K562 (cell line): Measurements from ENCODE around the gene ASGR2. TPM values are rescaled to one million over a fixed set of nuclear protein-coding genes. Genes with fewer than 3 reads are reported as not detected.

Source experiments
- ATAC-seq: fragments of 200-7000 bp; cut with Tn5 transposase; 3 replicates; pipeline ENCODE4 v1.9.1; 2020; ENCODE audit warnings: moderate library complexity
- BruUV-seq: library from RNA; stranded (reverse); fragments of 400-500 nt; replicated peaks from 2 replicates; lab custom pipeline; 2021; lab: Mats Ljungman, UMichigan
- CTCF ChIA-PET: fragments of 300-600 bp; formaldehyde crosslinking; extraction: SDS; loops from one replicate; lab custom pipeline; 2021; ENCODE audit warnings: low intra/inter-chr PET ratio; lab: Yijun Ruan, JAX
- POLR2A ChIA-PET: fragments of 300-600, 350-650 bp; sonication (Branson Sonifier 250); formaldehyde crosslinking; extraction: SDS; loops from one replicate; lab custom pipeline; 2021; ENCODE audit warnings: antibody characterized with exemption, inconsistent platforms; lab: Yijun Ruan, JAX
- DNase-seq, 4 experiments: peaks; one replicate each; pipeline versions ENCODE4 v3.0.0 to v3.0.0-alpha.2; 2011 to 2018; ENCODE audit warnings: low spot score in 3 of 4, mixed read lengths in 3 of 4; ENCODE audit errors: extremely low read depth in 1 of 4
- FAIRE-seq: peaks from 2 replicates; lab custom pipeline; 2011; peaks lifted over from hg19 to GRCh38; lab: Jason Lieb, UNC
- H2AFZ ChIP-seq: 2 replicates; pipeline ENCODE4 v1.6.0; 2011; ENCODE audit warnings: low read depth, low read length, control low read depth, inconsistent platforms
- H3K27ac ChIP-seq: fragments of 200-600 bp; 3 replicates; pipeline ENCODE4 v1.8.0; 2011; ENCODE audit warnings: low read depth, mild to moderate bottlenecking, control low read depth, inconsistent platforms, low read length, moderate library complexity, mixed read lengths; ENCODE audit errors: extremely low read depth
- H3K27me3 ChIP-seq, 2 experiments: fragments of 300-600 bp in 1 of 2; 2 replicates in 1 of 2; 3 replicates in 1 of 2; pipeline versions ENCODE4 v1.6.0 to v1.8.0; 2011; ENCODE audit warnings: inconsistent platforms in 2 of 2, low read length in 2 of 2, mild to moderate bottlenecking in 1 of 2, mixed read lengths in 1 of 2, moderate library complexity in 1 of 2; ENCODE audit not compliant: control insufficient read depth in 2 of 2, insufficient read depth in 2 of 2
- H3K36me3 ChIP-seq: fragments of 300-600 bp; 3 replicates; pipeline ENCODE4 v1.8.0; 2011; ENCODE audit warnings: mild to moderate bottlenecking, low read length, inconsistent platforms; ENCODE audit not compliant: control insufficient read depth, insufficient read depth
- H3K4me1 ChIP-seq, 2 experiments: fragments of 200-600 bp in 1 of 2; replicated peaks in 1 of 2; 2 replicates in 1 of 2; 3 replicates in 1 of 2; pipeline versions ENCODE4 v1.5.1 to v1.8.0; 2011; ENCODE audit warnings: inconsistent platforms in 2 of 2, low read length in 2 of 2, mild to moderate bottlenecking in 1 of 2, mixed read lengths in 1 of 2, moderate library complexity in 1 of 2; ENCODE audit not compliant: control insufficient read depth in 2 of 2, insufficient read depth in 2 of 2
- H3K4me2 ChIP-seq: 2 replicates; pipeline ENCODE4 v1.6.1; 2011; ENCODE audit warnings: low read length, control low read depth, inconsistent platforms, mixed read lengths; ENCODE audit not compliant: insufficient read depth
- H3K4me3 ChIP-seq: fragments of 200-600 bp; sonication (generic), shearing (Covaris generic); 2 replicates; pipeline ENCODE4 v1.5.1; 2016; ENCODE audit warnings: control low read depth, inconsistent platforms
- H3K79me2 ChIP-seq: fragments of 200-600 bp; 3 replicates; pipeline ENCODE4 v1.8.0; 2011; ENCODE audit warnings: low read length, inconsistent platforms; ENCODE audit not compliant: control insufficient read depth, insufficient read depth
- H3K9ac ChIP-seq, 2 experiments: 2 replicates each; pipeline versions ENCODE4 v1.6.0 to v1.6.1; 2011; ENCODE audit warnings: low read depth in 2 of 2, low read length in 2 of 2, control low read depth in 1 of 2, inconsistent platforms in 1 of 2, mild to moderate bottlenecking in 1 of 2, mixed read lengths in 1 of 2; ENCODE audit not compliant: insufficient read depth in 1 of 2
- H3K9me1 ChIP-seq: one replicate; pipeline ENCODE4 v1.6.0; 2011; ENCODE audit warnings: inconsistent platforms, mild to moderate bottlenecking, low read length, moderate library complexity; ENCODE audit not compliant: control insufficient read depth, insufficient read depth
- H3K9me3 ChIP-seq: replicated peaks from 2 replicates; pipeline ENCODE4 v1.5.1; 2011; ENCODE audit warnings: low read depth, low read length, inconsistent platforms; ENCODE audit not compliant: control insufficient read depth, insufficient read depth
- H4K20me1 ChIP-seq: replicated peaks from 2 replicates; pipeline ENCODE4 v1.6.1; 2011; ENCODE audit warnings: low read length, inconsistent platforms, mixed read lengths; ENCODE audit not compliant: control insufficient read depth, insufficient read depth
- BCOR ChIP-seq: fragments of 450-650 bp; IDR thresholded peaks from 2 replicates; pipeline ENCODE4 v1.6.1; 2016
- ESRRA ChIP-seq: fragments of 450-650 bp; IDR thresholded peaks from 2 replicates; pipeline ENCODE4 v1.6.1; 2014; ENCODE audit warnings: low read depth, mild to moderate bottlenecking, moderate library complexity, borderline replicate concordance
- KDM1A ChIP-seq, 2 experiments: fragments of 450-650 bp; IDR thresholded peaks; 2 replicates each; pipeline ENCODE4 v1.6.1; 2016; ENCODE audit warnings: mild to moderate bottlenecking in 2 of 2
- NR2C1 ChIP-seq, 2 experiments: fragments of 450-650 bp; IDR thresholded peaks; 2 replicates each; pipeline ENCODE4 v1.6.1; 2017; ENCODE audit warnings: mild to moderate bottlenecking in 2 of 2, antibody characterized with exemption in 1 of 2, inconsistent platforms in 1 of 2, missing compliant biosample characterization in 1 of 2, missing genetic modification characterization in 1 of 2
- PHF20 ChIP-seq: fragments of 450-650 bp; IDR thresholded peaks from 2 replicates; pipeline ENCODE4 v1.6.1; 2018; ENCODE audit not compliant: partially characterized antibody
- SMARCA5 ChIP-seq: fragments of 450-650 bp; IDR thresholded peaks from 2 replicates; pipeline ENCODE4 v1.6.1; 2016
- TRIM24 ChIP-seq, 2 experiments: fragments of 450-650 bp; IDR thresholded peaks; 2 replicates each; pipeline ENCODE4 v1.6.1; 2016
- ZC3H8 ChIP-seq: fragments of 450-650 bp; IDR thresholded peaks from 2 replicates; pipeline ENCODE4 v1.6.1; 2017
- WGBS: fragments of 100-300 bp; shearing (Covaris generic); methylation state at CpG from one replicate; pipeline ENCODE4 v1.1.6; 2016; ENCODE audit warnings: low coverage, mixed read lengths; ENCODE audit not compliant: insufficient coverage; ENCODE audit errors: missing lambda C conversion rate; 5-methylcytosine and 5-hydroxymethylcytosine counted together
- in situ Hi-C: fragments of 300-500 bp; cut with MboI; formaldehyde crosslinking; loops from 4 replicates; pipeline ENCODE4 v1.15.0; 2018; ENCODE audit warnings: inconsistent platforms, mixed read lengths
- intact Hi-C: fragments of 100-400 bp; cut with micrococcal nuclease; formaldehyde crosslinking; loops from 2 replicates; pipeline ENCODE4 v1.14.2; 2022
- polyA plus RNA-seq, 8 experiments: library from polyadenylated mRNA; depleted of rRNA in 4 of 8; stranded (reverse) in 5 of 8; unstranded in 3 of 8; fragments of >200 nt; fragmentation: Nextera tagmentation in 2 of 8; fragmentation: Illumina TruSeq in 1 of 8; extraction: Ambion mirVana in 2 of 8; extraction: Trizol in 1 of 8; gene quantifications; 2 replicates each; pipeline versions ENCODE4 v1.2.1 to v1.2.3, GENCODE V29; 2011 to 2014; ENCODE audit warnings: inconsistent platforms in 1 of 8, missing spikeins in 1 of 8
- total RNA-seq, 7 experiments: library from RNA; depleted of rRNA in 6 of 7; stranded (reverse); fragments of >200 nt in 6 of 7; fragmentation: Illumina TruSeq in 2 of 7; extraction: Trizol in 2 of 7; gene quantifications; 2 replicates each; pipeline versions ENCODE4 v1.2.1 to v1.2.3, GENCODE V29; 2011 to 2021; ENCODE audit warnings: low replicate concordance in 1 of 7
- TF ChIP-seq, protein P1 (sequence below): sonication (generic); formaldehyde crosslinking; IDR thresholded peaks from 2 replicates; pipeline ENCODE4 v1.8.0; 2022; ENCODE audit warnings: mild to moderate bottlenecking, missing genetic modification reagents
- TF ChIP-seq, protein P2 (sequence below): fragments of 450-650 bp; IDR thresholded peaks from 2 replicates; pipeline ENCODE4 v1.6.1; 2017; ENCODE audit warnings: antibody characterized with exemption
- TF ChIP-seq, protein P3 (sequence below): sonication (generic); formaldehyde crosslinking; IDR thresholded peaks from 2 replicates; pipeline ENCODE4 v1.8.1; 2023; ENCODE audit warnings: mild to moderate bottlenecking, missing genetic modification reagents
- TF ChIP-seq, protein P4 (sequence below), 2 experiments: fragments of 450-650 bp in 1 of 2; IDR thresholded peaks; 2 replicates each; pipeline ENCODE4 v1.6.1; 2011 to 2017; ENCODE audit warnings: low read depth in 2 of 2, antibody characterized with exemption in 1 of 2, borderline replicate concordance in 1 of 2, low read length in 1 of 2, mild to moderate bottlenecking in 1 of 2, mixed read lengths in 1 of 2; ENCODE audit not compliant: control insufficient read depth in 1 of 2

ASGR2 gene
- total and polyA plus RNA-seq, 9 of the 15 experiments (the other 6 are each of a cell fraction or from before 2014, with no cell fraction given) = not detected

DNA sequence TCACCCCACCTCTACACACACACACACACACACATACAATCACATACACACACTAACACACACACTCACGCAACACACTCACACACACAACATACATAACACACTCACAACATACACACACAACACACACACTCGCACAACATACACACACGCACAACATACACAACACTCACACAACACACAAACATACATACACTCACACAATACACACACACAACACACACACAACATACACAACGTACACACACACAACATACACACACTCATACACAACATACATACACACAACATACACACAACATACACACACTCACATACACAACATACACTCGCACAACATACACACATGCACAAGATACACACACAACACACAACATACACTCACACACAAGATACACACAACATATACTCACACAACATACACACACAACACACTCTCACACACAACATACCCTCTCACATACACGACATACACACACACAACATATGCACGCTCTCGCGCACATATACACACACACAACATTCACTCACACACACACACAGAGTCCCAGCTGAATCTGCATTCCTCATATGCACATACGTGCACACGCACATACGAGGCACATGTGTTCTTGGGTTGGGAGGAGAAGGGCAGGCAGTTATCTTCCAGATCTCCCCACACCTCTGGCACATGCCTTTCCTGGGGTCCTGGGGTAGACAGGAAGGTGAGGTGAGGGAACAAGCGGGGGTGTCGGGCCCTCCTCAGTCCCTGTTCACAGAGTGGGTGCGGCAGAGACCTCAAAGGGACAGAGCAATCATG lies 1.1 kb downstream of the ASGR2 start:
- no peaks in the 10 kb centered on the region for H3K36me3 ChIP-seq
- WGBS = 21% methylated on average over 13 of the region's 15 CpGs
- no TSS peak for BruUV-seq
- in situ Hi-C loops = no loop called here
- DNase-seq (no peak), ATAC-seq (no peak), FAIRE-seq (no peak)
- POLR2A ChIA-PET = no interaction called here
- H3K4me2 ChIP-seq = no peak overlapping the region
- H4K20me1 ChIP-seq = no peaks in the 10 kb centered on the region
- intact Hi-C loops = no loop called here
- H3K4me1 ChIP-seq = no peaks in the 10 kb centered on the region; a peak in 1 of 5 replicates
- no peaks in the 10 kb centered on the region for H3K9me1 ChIP-seq
- H3K79me2 ChIP-seq = no peaks in the 10 kb centered on the region
- H3K9me3 ChIP-seq = no peaks in the 10 kb centered on the region
- no peak overlapping the region for H3K4me3 ChIP-seq
- H2AFZ ChIP-seq = no peak overlapping the region
- H3K27me3 ChIP-seq = peaks cover 8 to 32% of the 10 kb centered on the region in 2 experiments
- CTCF ChIA-PET = no interaction called here
- no peak overlapping the region; the same call in 2 of the 3 replicates for H3K27ac ChIP-seq
- H3K9ac ChIP-seq = no peak overlapping the region
- TF ChIP-seq, protein P1, sequence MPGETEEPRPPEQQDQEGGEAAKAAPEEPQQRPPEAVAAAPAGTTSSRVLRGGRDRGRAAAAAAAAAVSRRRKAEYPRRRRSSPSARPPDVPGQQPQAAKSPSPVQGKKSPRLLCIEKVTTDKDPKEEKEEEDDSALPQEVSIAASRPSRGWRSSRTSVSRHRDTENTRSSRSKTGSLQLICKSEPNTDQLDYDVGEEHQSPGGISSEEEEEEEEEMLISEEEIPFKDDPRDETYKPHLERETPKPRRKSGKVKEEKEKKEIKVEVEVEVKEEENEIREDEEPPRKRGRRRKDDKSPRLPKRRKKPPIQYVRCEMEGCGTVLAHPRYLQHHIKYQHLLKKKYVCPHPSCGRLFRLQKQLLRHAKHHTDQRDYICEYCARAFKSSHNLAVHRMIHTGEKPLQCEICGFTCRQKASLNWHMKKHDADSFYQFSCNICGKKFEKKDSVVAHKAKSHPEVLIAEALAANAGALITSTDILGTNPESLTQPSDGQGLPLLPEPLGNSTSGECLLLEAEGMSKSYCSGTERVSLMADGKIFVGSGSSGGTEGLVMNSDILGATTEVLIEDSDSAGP = 0 out of 2 replicates have a peak, but pooled peaks have one; percentile 30
- TF ChIP-seq ESRRA (no peak), NR2C1 (IDR thresholded peaks at IDR 0.05) (no peak), NR2C1 (tag; IDR thresholded peaks at IDR 0.05) (no peak), SMARCA5 (peak; percentile 48; the same call in 1 of the 2 replicates), PHF20 (peak; percentile 71), TRIM24 (IDR thresholded peaks at IDR 0.05) (peak; percentile 46 to 52; a peak in 2 of 4 replicates), KDM1A (IDR thresholded peaks at IDR 0.05) (peak in 1 of 2 experiments; percentile 12; a peak in 1 of 4 replicates), ZC3H8 (no peak), BCOR (peak; percentile 19; the same call in 1 of the 2 replicates)
- TF ChIP-seq, protein P2, sequence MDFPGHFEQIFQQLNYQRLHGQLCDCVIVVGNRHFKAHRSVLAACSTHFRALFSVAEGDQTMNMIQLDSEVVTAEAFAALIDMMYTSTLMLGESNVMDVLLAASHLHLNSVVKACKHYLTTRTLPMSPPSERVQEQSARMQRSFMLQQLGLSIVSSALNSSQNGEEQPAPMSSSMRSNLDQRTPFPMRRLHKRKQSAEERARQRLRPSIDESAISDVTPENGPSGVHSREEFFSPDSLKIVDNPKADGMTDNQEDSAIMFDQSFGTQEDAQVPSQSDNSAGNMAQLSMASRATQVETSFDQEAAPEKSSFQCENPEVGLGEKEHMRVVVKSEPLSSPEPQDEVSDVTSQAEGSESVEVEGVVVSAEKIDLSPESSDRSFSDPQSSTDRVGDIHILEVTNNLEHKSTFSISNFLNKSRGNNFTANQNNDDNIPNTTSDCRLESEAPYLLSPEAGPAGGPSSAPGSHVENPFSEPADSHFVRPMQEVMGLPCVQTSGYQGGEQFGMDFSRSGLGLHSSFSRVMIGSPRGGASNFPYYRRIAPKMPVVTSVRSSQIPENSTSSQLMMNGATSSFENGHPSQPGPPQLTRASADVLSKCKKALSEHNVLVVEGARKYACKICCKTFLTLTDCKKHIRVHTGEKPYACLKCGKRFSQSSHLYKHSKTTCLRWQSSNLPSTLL = 0 out of 2 replicates have a peak, but pooled peaks have one; percentile 57
- TF ChIP-seq, protein P3, sequence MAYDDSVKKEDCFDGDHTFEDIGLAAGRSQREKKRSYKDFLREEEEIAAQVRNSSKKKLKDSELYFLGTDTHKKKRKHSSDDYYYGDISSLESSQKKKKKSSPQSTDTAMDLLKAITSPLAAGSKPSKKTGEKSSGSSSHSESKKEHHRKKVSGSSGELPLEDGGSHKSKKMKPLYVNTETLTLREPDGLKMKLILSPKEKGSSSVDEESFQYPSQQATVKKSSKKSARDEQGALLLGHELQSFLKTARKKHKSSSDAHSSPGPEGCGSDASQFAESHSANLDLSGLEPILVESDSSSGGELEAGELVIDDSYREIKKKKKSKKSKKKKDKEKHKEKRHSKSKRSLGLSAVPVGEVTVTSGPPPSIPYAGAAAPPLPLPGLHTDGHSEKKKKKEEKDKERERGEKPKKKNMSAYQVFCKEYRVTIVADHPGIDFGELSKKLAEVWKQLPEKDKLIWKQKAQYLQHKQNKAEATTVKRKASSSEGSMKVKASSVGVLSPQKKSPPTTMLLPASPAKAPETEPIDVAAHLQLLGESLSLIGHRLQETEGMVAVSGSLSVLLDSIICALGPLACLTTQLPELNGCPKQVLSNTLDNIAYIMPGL (CRISPR knock-in tag) = no peak
- TF ChIP-seq, protein P4, sequence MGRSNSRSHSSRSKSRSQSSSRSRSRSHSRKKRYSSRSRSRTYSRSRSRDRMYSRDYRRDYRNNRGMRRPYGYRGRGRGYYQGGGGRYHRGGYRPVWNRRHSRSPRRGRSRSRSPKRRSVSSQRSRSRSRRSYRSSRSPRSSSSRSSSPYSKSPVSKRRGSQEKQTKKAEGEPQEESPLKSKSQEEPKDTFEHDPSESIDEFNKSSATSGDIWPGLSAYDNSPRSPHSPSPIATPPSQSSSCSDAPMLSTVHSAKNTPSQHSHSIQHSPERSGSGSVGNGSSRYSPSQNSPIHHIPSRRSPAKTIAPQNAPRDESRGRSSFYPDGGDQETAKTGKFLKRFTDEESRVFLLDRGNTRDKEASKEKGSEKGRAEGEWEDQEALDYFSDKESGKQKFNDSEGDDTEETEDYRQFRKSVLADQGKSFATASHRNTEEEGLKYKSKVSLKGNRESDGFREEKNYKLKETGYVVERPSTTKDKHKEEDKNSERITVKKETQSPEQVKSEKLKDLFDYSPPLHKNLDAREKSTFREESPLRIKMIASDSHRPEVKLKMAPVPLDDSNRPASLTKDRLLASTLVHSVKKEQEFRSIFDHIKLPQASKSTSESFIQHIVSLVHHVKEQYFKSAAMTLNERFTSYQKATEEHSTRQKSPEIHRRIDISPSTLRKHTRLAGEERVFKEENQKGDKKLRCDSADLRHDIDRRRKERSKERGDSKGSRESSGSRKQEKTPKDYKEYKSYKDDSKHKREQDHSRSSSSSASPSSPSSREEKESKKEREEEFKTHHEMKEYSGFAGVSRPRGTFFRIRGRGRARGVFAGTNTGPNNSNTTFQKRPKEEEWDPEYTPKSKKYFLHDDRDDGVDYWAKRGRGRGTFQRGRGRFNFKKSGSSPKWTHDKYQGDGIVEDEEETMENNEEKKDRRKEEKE (IDR thresholded peaks at IDR 0.05; ENCODE audit: borderline replicate concordance in 1 of 2, control insufficient read depth in 1 of 2, low read depth in 2 of 2, low read length in 1 of 2) = 0 out of 4 replicates have a peak, but pooled peaks of 1 of the 2 experiments have one; percentile 10
